Activated naive CD8-positive, alpha-beta T cell treated with anti-CD3 and anti-CD28 coated beads for 36 hours (primary cell): ENCODE results near the gene GPC6. TPM values are rescaled to one million over a fixed set of nuclear protein-coding genes. Genes with fewer than 3 reads are reported as not detected.

ENCODE experiments used
- DNase-seq: peaks from one replicate; pipeline ENCODE4 v3.0.0; 2021
- H3K27ac Mint-ChIP-seq: one replicate; pipeline ENCODE4 v1.8.0; 2022; ENCODE audit warnings: mild to moderate bottlenecking, moderate library complexity, mixed read lengths
- H3K27me3 Mint-ChIP-seq: one replicate; pipeline ENCODE4 v1.8.0; 2022; ENCODE audit warnings: mild to moderate bottlenecking, mixed read lengths
- H3K36me3 Mint-ChIP-seq: one replicate; pipeline ENCODE4 v1.8.0; 2021; ENCODE audit warnings: mild to moderate bottlenecking, mixed read lengths
- H3K4me1 Mint-ChIP-seq: one replicate; pipeline ENCODE4 v1.8.0; 2021; ENCODE audit warnings: mixed read lengths
- H3K4me3 Mint-ChIP-seq: one replicate; pipeline ENCODE4 v1.8.0; 2022; ENCODE audit warnings: mild to moderate bottlenecking, moderate library complexity, mixed read lengths
- H3K9me3 Mint-ChIP-seq: one replicate; pipeline ENCODE4 v1.8.0; 2022; ENCODE audit warnings: mixed read lengths
- total RNA-seq, 2 experiments: library from RNA; stranded (reverse); gene quantifications; one replicate each; pipeline ENCODE4 v1.2.3, GENCODE V29; 2021

GPC6 gene
- total RNA-seq, 2 experiments from 2014 or later, result not detected

DNA sequence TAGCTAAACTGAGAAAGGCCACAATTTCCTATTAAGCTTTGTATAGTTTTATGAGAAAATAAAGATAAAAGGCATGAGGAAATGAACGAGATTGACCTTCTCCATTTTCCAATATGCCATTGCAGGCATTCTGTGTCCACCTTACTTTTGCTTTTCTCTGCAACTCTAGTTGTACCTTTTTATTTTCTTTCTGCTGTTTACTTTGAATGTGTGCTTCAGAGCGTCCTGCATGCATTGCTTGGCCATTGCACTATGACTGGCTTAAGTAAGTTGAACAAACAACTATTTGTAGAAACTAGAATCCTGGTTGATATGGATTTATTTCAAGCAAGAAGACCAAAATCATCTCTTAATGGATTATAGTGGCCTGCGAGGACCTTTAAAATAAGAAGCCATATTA lies 510.3 kb downstream of the GPC6 start:
- H3K36me3 Mint-ChIP-seq, result no peaks in the 10 kb centered on the region

DNA sequence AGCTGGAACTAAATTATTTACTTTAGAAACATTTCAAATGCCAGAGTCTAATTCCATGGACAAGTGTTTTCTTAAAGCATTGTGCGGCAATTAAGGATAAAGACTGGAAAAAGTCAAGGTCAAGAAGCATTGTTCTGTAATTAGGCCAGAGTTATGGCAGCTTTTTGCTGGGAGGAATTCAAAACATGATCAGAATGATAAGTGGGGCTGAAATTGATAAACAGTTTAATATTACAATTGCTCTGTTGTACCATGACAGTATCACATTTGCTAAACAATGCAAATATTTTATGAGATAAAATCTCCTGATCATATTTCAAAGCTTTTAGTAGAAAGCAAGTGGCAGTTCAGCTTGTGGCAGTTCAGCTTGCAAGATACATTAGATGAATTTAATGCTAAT lies 513.7 kb downstream of the GPC6 start:
- H3K4me1 Mint-ChIP-seq, result no peaks in the 10 kb centered on the region
- H3K36me3 Mint-ChIP-seq, result no peaks in the 10 kb centered on the region
- no peak overlapping the region for H3K4me3 Mint-ChIP-seq
- no peaks in the 10 kb centered on the region for H3K9me3 Mint-ChIP-seq
- H3K27me3 Mint-ChIP-seq, result peaks cover 10% of the 10 kb centered on the region
- H3K27ac Mint-ChIP-seq, result no peak overlapping the region
- DNase-seq, result no peak

More for the DNA sequence above, 510.3 kb downstream of the GPC6 start:
- Mint-ChIP-seq H3K4me1 (no peaks in the 10 kb centered on the region), H3K9me3 (no peaks in the 10 kb centered on the region), H3K4me3 (no peak overlapping the region), H3K27ac (no peak overlapping the region), H3K27me3 (peaks cover 3% of the 10 kb centered on the region)
- no peak for DNase-seq

DNA sequence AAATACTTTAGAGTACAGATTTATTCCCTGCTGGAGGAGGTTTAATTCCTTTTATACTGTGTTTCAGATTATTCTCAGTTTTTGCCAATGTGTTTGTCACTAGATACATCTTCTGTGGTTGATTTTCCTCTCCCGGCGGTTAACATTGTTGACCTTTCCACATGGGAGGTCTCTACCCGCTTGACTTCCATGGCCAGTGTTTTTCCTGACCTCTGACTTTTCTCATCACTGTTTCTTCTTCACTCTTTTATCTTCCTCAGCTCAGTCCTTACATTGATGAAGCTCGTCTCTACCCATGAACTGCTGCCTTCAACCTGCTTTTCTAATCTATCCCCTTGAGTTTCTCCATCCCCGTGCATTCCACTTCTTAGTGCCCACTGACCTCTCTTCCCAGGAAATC lies 517.4 kb downstream of the GPC6 start:
- Mint-ChIP-seq H3K4me3 (no peak overlapping the region), H3K36me3 (no peaks in the 10 kb centered on the region), H3K4me1 (no peaks in the 10 kb centered on the region), H3K27me3 (peaks cover 13% of the 10 kb centered on the region), H3K27ac (no peak overlapping the region), H3K9me3 (no peaks in the 10 kb centered on the region)
- no peak for DNase-seq

DNA sequence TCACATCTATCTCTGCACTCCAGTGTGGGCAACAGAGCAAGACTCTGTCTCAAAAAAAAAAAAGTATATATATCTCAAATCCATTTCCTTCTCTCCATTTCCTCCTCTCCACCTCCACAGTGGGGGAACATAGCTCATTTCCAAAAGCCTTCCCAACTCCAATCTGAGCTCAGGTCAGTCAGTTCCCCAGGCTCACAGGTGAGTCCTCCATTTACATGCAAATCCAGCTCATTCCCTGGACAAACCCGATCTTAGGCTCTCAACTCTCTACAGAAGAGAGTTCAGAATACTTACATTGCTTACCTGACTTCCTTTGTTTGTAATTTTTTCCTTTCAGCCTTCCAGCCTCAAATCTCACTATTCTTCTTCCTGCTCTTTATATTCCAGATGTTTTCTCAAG lies 518.3 kb downstream of the GPC6 start:
- H3K4me3 Mint-ChIP-seq, result no peak overlapping the region
- H3K27ac Mint-ChIP-seq, result no peak overlapping the region

DNA sequence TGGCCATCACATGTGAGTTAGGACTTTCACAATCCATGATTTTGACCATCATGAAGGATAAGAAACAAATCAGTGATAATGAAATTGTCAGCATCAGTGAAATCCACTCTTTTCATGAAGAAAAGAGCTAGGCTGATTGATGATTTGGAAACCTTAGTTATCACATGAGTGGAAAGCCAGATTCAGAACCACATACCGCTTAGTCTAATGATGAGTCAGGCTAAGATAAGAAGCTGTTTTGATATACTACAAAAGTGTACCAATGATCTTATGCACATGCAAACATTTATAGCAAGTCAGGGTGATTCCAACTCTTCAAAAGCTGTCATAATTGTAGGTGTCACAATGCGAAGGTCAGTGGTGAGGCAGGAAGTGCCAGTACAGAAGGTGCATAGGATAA lies 519.3 kb downstream of the GPC6 start:
- H3K4me1 Mint-ChIP-seq, result no peaks in the 10 kb centered on the region
- no peaks in the 10 kb centered on the region for H3K9me3 Mint-ChIP-seq
- DNase-seq, result no peak
- H3K4me3 Mint-ChIP-seq, result no peak overlapping the region
- H3K27me3 Mint-ChIP-seq, result peaks cover 18% of the 10 kb centered on the region
- H3K27ac Mint-ChIP-seq, result no peak overlapping the region
- no peaks in the 10 kb centered on the region for H3K36me3 Mint-ChIP-seq

More for the DNA sequence above, 518.3 kb downstream of the GPC6 start:
- Mint-ChIP-seq H3K27me3 (peaks cover 15% of the 10 kb centered on the region), H3K36me3 (no peaks in the 10 kb centered on the region), H3K9me3 (no peaks in the 10 kb centered on the region), H3K4me1 (no peaks in the 10 kb centered on the region)
- no peak for DNase-seq

DNA sequence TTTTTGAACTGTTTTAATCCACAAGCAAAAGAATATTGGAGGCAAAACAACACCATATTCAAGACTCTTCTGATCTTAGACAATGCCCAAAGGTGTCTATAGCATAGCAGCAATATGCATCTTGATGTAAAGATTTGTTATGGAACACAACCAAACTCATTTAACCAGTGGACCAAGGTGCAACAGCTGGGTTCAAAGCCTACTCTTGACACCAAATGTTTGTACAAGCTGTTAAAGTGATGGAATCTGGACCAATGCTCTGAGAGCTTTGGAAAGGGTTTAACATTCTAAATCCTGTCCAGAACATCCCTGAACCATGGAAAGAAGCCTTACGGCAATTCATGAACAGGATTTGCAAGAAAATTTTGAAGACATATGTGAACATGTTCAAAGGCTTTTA lies 520.0 kb downstream of the GPC6 start:
- Mint-ChIP-seq H3K4me3 (no peak overlapping the region), H3K36me3 (no peaks in the 10 kb centered on the region), H3K4me1 (no peaks in the 10 kb centered on the region), H3K9me3 (no peaks in the 10 kb centered on the region), H3K27ac (no peak overlapping the region), H3K27me3 (peaks cover 18% of the 10 kb centered on the region)
- DNase-seq, result no peak

DNA sequence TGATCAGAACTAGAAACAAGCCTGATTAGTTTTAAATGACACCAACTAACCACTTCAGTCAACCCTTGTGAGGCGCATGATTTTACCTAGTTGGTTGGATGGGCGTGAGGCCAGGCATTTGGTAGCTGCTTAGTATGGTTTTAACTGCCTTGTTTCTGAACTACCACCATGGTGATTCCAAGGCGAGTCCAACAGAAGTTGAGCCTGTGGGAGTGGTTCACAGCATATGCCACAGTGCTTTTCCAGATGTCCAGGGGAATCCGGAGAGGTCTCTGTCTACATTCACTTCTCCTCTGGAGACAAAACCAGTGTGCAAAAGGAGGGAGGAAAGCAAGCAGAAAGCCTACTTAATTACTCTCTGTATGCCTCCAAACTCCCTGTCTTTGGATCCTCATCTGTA lies 524.1 kb downstream of the GPC6 start:
- no peak for DNase-seq
- no peak overlapping the region for H3K27ac Mint-ChIP-seq
- H3K4me1 Mint-ChIP-seq, result no peaks in the 10 kb centered on the region
- peaks cover 20% of the 10 kb centered on the region for H3K27me3 Mint-ChIP-seq
- no peaks in the 10 kb centered on the region for H3K36me3 Mint-ChIP-seq
- no peaks in the 10 kb centered on the region for H3K9me3 Mint-ChIP-seq
- no peak overlapping the region for H3K4me3 Mint-ChIP-seq

DNA sequence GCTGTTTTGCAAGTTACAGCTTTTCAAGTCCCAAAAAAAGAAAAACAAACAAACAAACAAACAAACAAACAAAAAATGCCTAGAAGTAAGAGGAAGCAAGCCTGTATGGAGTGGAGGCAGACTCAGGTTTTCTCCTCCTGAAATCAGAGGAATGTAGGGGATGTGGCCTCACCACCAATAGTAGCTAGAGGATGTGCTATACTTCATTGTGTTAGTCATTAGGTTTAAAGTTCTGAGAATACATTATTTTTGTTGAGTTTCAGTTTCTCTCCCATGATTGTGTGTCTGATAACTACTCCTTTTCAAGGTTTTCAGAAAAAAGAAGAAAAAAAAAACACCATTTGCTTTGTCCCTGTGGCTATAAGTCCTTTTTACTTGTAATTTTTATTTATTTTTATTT lies 524.5 kb downstream of the GPC6 start:
- peak; percentile 0 for DNase-seq
- H3K9me3 Mint-ChIP-seq, result no peaks in the 10 kb centered on the region
- H3K27ac Mint-ChIP-seq, result no peak overlapping the region
- H3K4me1 Mint-ChIP-seq, result no peaks in the 10 kb centered on the region
- H3K36me3 Mint-ChIP-seq, result no peaks in the 10 kb centered on the region
- peaks cover 24% of the 10 kb centered on the region for H3K27me3 Mint-ChIP-seq
- H3K4me3 Mint-ChIP-seq, result no peak overlapping the region

DNA sequence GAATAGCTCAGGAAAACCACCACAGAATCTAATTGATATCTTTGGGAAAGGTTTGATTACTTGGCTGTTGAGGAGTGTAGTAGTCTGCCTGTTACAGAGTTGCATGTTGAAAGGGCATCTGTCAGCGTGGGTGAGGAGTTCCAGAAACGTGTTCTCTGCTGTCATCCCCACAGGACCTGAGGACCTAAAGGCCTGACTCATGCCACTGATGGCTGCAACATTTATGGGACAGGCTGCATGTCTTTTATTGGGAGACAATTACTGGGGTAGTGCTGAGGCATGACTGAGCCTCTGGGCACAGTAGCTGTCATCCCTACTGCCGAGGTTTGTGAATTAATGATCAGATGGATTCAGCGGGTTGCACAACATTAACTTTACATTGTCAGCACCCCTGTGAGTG lies 525.9 kb downstream of the GPC6 start:
- Mint-ChIP-seq H3K27me3 (peaks cover 24% of the 10 kb centered on the region), H3K4me1 (no peaks in the 10 kb centered on the region), H3K9me3 (no peaks in the 10 kb centered on the region), H3K27ac (no peak overlapping the region), H3K4me3 (no peak overlapping the region), H3K36me3 (no peaks in the 10 kb centered on the region)
- DNase-seq, result no peak

DNA sequence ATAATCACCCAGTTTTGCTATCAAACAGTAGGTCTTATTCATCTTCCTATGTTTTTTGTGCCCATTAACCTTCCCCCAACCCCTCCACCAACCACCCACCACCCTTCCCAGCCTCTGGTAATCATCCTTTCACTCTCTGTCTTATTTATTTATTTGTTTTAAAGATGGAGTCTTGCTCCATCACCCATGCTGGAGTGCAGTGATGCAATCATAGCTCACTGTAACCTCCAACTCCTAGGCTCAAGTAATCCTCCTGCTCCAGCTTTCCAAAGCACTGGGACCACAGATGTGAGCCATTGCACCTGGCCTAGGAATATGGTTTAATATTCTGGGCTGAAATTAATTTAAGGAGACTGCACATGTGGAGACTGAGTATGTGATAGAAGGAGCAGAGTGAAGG lies 527.0 kb downstream of the GPC6 start:
- no peaks in the 10 kb centered on the region for H3K36me3 Mint-ChIP-seq
- peaks cover under 1% of the 10 kb centered on the region for H3K4me1 Mint-ChIP-seq
- H3K4me3 Mint-ChIP-seq, result no peak overlapping the region
- no peak overlapping the region for H3K27ac Mint-ChIP-seq
- peaks cover 20% of the 10 kb centered on the region for H3K27me3 Mint-ChIP-seq
- DNase-seq, result no peak
- H3K9me3 Mint-ChIP-seq, result no peaks in the 10 kb centered on the region

DNA sequence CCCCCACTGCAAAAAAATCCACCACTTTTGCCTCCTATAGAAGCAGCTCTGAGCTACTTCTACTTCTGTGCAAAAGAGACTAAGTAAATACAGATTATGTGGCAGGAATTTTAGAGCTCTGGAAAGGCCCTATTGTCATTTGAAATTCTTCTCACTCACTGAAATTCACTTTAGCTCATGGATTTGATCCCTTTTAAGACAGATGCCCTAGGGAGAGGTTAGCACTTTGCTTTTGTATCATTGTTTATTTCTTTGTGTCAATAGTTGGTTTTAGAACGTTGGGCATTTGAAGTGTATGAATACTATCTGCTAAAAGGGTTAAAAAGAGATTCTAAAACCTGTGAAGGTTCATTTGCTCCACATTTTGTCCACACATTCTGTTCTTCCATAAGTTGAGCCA lies 528.7 kb downstream of the GPC6 start:
- no peaks in the 10 kb centered on the region for H3K36me3 Mint-ChIP-seq

DNA sequence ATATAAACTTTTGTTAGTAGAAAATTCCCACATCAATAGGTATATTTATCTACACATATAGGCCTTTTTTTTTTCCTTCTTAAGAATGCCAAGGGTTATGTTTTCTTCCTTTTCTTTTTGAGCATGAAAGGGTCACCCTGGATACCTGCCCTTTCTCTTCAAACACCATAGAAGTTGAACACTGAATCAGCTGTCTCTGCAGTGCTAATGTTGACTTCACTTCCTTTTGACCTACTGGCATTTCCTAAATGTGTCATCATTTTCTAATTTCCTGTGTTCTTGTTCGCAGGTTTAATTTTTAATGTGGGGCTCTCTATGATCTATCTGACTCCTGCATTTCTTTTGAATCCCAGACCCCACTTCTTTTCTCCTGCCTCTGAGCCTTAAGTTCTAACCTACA lies 532.0 kb downstream of the GPC6 start:
- H3K4me1 Mint-ChIP-seq, result peaks cover 3% of the 10 kb centered on the region
- peaks cover 12% of the 10 kb centered on the region for H3K27me3 Mint-ChIP-seq
- H3K36me3 Mint-ChIP-seq, result no peaks in the 10 kb centered on the region
- H3K27ac Mint-ChIP-seq, result no peak overlapping the region
- no peaks in the 10 kb centered on the region for H3K9me3 Mint-ChIP-seq
- DNase-seq, result no peak
- no peak overlapping the region for H3K4me3 Mint-ChIP-seq

More for the DNA sequence above, 528.7 kb downstream of the GPC6 start:
- Mint-ChIP-seq H3K9me3 (no peaks in the 10 kb centered on the region), H3K4me3 (no peak overlapping the region), H3K27ac (no peak overlapping the region), H3K4me1 (peaks cover 3% of the 10 kb centered on the region), H3K27me3 (peaks cover 15% of the 10 kb centered on the region)
- no peak for DNase-seq

DNA sequence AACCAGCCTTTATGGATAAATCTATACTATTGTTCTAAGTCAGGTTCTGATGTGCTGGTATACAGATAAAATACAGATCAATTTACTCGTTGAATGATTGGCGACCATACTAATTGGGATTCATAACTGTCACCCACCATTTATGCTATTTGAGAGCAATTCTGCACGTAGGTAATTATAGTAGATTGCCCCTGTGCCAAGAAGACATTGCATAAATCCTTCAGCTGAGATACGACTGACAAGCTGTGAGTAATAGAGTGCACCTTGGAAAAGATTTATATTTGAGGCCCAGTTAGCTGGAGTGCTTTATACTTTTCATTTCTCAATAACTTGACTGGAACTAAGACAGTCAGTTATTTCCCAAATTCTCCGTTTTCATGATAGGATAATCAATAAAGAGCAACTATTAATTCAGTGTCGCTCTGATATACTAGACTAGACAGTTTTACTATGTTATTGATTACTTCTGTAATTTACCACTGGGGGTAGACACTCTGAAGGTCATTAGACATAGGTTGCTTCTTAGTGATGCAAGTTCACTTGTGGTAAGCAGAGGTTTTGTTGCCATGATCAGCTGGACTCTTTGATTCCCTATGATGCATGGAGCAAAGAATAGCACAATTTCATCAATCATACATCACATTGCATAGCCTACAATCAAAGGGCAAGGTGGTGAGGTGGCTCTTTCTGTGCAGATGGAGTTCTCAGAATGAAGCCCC lies 536.3 kb downstream of the GPC6 start:
- Mint-ChIP-seq H3K27ac (no peak overlapping the region), H3K27me3 (peaks cover 7% of the 10 kb centered on the region), H3K36me3 (no peaks in the 10 kb centered on the region), H3K4me1 (peaks cover 3% of the 10 kb centered on the region), H3K9me3 (no peaks in the 10 kb centered on the region), H3K4me3 (no peak overlapping the region)
- DNase-seq, result no peak

DNA sequence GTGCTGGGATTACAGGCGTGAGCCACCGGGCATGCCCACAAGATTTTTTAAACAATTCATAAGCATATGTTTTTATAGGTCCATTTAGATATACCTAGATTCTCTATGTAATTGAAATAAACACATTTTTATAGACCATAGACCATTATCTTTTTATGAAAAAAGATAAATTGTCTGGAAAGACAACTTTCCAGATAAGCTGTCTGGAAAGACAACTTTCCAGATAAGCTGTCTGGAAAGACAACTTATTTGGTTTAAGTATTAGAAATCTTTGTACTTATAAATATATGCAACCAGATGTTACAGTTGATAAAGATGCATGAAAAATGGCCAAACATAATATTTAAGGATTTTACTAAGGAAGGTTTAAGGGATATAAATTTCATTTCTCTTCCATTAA lies 538.5 kb downstream of the GPC6 start:
- H3K36me3 Mint-ChIP-seq, result no peaks in the 10 kb centered on the region
- H3K27ac Mint-ChIP-seq, result no peak overlapping the region
- H3K27me3 Mint-ChIP-seq, result peaks cover 7% of the 10 kb centered on the region
- H3K4me1 Mint-ChIP-seq, result no peaks in the 10 kb centered on the region
- DNase-seq, result no peak
- H3K4me3 Mint-ChIP-seq, result no peak overlapping the region
- H3K9me3 Mint-ChIP-seq, result no peaks in the 10 kb centered on the region

DNA sequence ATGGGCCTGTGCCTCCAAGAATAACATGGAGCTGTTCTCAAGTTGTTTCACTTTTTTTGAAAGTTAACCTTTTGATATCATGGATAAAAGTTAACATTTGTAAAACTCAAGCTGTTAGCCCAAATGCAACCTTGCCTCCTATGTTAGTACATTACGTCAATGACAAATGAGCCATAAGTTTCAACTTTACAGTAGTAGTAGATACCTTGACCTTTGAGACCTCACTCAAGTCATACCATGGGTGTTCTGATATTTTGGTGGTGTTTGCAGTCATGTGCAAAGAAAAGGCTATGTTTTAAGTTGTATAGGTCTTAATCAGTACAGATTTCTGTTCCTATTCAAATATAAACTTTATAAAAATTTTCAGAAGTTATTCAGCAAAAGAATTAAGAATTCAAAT lies 539.2 kb downstream of the GPC6 start:
- no peaks in the 10 kb centered on the region for H3K4me1 Mint-ChIP-seq
- no peaks in the 10 kb centered on the region for H3K9me3 Mint-ChIP-seq
- no peaks in the 10 kb centered on the region for H3K36me3 Mint-ChIP-seq
- H3K27ac Mint-ChIP-seq, result no peak overlapping the region
- H3K4me3 Mint-ChIP-seq, result no peak overlapping the region
- DNase-seq, result no peak
- H3K27me3 Mint-ChIP-seq, result peaks cover 7% of the 10 kb centered on the region

DNA sequence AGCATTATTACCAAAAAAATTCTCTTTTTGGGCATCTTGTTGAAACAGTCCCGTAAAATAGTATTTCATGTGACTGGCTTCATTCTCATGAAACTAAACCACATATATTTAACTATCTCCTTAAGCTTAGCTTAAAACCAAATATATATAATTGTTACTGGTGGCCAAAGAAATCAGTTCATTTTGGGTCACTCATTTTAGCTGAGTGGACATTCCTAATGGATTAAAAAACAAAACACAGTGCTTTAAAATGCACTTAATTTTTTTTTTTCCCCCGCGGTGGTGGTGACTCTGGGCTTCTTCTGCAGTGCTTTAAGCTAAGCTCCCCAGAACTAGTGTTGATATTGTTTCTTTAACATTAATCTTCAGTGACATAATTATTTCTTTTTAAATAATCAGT lies 540.1 kb downstream of the GPC6 start:
- no peak overlapping the region for H3K27ac Mint-ChIP-seq
- no peak overlapping the region for H3K4me3 Mint-ChIP-seq
- peaks cover 10% of the 10 kb centered on the region for H3K27me3 Mint-ChIP-seq
- DNase-seq, result no peak
- H3K36me3 Mint-ChIP-seq, result no peaks in the 10 kb centered on the region
- H3K9me3 Mint-ChIP-seq, result no peaks in the 10 kb centered on the region
- H3K4me1 Mint-ChIP-seq, result no peaks in the 10 kb centered on the region
